Effector CD4-positive, alpha-beta T cell (primary cell): ENCODE results near the gene MBOAT7.
"Not testable (repeated sequence)": the region's sequence is repeated elsewhere in the genome, so short reads cannot be mapped to it uniquely, and the experiment has no call there.

Experiments
- DNase-seq: peaks from one replicate; pipeline ENCODE4 v3.0.0-alpha.2; 2020

MBOAT7 gene

DNA sequence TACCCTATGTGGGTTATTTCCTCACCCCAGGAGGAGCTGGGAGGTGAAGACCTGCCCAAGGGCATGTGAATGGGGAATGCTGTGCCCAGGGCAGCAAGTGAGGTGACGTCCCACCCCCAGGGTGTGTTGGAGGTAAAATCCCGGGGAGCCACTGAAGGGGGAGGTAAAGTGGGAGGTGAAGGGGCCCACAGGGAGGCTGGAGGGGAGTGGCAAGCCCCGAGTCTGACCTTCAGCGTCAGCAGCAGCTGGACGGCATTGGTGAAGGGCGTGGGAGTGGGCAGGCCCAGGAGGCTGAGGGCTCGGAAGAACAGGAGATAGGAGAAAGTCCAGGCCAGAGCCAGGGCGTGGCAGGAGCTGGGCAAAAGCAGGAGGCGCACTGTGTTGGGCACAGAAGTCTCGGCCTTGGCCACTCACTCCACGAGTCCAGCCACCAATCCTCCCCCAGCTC, 2.4 kb downstream of the MBOAT7 start:
- no peak for DNase-seq

DNA sequence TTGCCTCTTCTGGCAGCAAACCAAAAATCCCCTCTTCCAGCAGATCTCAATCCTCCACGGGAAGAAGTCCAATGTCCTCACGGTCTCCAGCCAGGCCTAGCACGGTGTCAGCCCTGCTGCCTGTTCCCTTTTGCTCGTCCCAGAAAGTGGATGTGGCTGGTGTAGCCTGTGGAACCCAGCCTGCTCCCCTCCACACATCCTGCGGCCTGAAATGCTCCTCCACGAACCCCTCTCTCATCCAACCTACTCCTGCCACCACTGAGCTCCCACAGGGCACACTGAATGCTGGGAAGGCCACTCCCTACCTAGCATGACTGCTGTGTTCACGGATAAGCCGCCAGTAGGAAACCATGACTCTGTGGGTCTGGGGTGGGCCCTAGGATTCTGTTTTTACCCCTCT, 3.0 kb downstream of the MBOAT7 start:
- DNase-seq: no peak

DNA sequence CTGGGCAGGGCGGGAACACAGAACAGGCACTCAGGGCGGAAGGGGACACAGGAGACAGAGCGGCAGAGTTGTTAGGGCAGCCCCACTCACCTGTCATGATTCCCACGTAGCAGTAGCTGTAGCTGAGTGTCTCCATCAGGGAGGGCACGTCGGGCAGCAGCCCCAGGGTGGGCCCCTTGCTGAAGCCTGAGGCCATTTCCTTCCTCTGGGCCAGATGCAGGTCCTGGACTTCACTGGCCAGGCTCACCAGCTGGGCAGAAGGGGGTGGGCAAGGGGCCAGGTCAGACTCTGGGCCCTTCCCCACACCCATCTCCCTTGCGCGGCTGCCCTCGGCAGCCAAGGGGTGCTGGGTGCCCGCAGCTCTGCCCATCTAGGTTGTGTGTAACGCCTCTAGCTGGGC, 5.9 kb downstream of the MBOAT7 start:
- no peak for DNase-seq

DNA sequence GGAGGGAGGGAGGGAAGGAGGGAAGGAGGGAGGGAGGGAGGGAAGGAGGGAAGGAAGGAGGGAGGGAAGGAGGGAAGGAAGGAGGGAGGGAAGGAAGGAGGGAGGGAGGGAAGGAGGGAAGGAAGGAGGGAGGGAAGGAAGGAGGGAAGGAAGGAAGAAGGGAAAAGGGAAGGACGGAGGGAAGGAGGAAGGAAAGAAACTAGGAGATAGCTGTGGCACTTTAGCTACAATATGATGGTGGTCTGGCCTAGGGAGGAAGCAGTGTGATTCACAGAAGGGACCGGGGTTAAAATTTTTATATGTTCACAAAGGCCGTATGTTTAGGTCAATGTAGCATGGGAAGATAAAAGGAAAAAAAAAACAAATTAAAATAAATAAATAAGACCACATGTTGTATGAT, 7.5 kb downstream of the MBOAT7 start:
- DNase-seq: not testable (repeated sequence)

DNA sequence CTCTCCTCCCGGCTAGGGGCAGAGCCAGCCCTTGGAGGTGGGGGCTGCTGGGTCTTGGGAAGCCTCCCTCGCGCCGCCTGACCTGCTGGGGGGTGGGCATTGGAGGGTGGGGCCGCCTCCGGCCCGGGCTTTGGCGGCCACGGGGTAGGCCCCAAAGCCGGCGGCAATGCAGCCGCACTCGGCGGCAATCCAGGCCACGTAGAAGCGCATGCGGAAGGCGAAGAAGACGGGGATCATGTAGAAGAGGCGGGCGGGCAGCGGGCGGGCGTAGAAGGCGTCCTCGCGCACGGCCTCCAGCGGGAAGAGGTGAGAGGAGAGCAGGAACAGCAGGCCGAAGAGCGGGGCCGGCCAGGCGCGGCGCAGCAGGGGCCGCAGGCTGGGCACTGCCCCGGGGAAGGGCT, 8.7 kb downstream of the MBOAT7 start:
- no peak for DNase-seq

DNA sequence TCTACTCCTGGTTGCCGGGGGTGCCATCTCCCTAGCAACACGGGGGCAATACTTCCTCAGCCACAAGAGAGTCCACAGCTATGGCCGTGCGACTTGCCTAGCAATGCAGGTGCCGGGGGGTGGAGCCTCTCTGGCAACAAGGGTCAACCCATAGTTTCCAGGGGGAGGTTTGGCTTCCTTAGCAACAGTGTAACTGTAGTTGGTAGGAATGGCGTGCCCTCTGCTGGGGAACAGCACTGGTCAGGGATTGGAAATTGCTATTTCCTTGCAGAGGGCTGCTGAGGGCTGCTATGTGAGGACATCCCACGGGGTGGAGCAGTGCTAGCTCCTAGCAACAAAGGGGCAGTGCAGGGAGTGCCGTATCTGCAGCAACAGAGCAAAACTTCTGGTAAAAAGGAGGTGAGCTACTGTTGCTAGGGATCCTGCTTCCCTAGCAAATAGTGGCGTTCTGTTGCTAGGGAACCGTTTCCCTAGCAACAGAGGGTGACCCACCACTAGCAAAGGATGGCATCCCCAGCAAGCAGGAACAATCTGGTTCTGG, 9.4 kb downstream of the MBOAT7 start:
- no peak for DNase-seq

DNA sequence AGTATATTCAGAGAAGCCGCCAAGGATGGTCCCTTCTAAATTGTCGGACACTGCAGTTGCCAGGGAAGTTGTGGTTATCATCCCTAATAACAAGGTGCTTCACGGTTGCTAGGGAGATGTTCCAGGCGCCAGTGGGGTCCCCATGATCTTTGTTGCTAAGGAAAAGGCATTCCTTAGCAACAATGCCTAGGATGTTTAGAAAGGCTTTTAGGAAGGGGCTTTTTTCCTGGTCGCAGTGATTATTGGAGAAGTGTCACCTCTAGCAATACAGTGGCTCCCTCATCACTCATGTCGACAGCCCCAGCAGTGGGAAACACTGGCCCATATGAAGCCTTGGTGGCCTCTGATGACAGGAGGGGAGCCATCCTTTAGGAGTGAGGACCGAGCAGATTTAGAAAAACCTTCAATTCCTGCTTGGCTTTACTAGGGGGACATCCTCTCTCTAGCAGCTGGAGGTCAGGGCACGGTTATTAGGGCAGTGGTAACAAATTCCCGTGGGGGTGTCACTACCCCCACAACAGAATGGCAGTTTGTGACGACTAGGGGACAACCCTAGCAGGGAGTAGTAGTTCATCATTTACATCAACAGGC, 10.0 kb downstream of the MBOAT7 start:
- DNase-seq: no peak

DNA sequence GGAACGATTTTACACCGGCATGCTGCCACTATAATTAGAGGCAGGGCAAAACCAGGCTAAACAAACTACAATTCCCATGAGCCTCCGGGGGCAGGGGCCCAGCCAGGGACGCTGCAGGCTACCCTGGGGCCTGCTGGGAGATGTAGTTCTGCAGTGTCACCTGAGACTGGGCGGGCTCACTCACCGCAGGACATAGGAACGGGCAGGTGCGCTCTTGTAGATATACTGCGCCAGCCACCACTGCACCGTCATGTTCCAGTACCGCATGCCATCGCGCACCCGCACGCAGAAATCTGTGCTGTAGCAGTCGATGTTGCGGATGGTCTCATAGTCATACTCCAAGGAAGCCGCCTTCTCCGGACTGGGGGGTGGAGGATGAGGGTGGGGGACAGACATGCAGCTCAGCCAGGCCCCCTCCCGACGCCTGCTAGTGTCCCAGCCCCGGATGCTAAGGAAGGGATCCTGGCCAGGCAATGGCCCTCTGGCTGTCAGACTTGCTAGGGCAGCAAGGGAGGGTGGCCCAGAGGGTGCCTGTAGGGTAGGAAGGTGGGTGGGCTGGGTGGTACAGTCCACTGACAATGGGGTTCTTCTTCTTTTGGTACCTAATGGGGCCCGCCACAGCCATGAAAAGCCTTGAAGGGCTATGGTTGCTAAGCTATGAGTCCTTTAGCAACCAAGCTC, 10.7 kb downstream of the MBOAT7 start:
- DNase-seq: no peak

DNA sequence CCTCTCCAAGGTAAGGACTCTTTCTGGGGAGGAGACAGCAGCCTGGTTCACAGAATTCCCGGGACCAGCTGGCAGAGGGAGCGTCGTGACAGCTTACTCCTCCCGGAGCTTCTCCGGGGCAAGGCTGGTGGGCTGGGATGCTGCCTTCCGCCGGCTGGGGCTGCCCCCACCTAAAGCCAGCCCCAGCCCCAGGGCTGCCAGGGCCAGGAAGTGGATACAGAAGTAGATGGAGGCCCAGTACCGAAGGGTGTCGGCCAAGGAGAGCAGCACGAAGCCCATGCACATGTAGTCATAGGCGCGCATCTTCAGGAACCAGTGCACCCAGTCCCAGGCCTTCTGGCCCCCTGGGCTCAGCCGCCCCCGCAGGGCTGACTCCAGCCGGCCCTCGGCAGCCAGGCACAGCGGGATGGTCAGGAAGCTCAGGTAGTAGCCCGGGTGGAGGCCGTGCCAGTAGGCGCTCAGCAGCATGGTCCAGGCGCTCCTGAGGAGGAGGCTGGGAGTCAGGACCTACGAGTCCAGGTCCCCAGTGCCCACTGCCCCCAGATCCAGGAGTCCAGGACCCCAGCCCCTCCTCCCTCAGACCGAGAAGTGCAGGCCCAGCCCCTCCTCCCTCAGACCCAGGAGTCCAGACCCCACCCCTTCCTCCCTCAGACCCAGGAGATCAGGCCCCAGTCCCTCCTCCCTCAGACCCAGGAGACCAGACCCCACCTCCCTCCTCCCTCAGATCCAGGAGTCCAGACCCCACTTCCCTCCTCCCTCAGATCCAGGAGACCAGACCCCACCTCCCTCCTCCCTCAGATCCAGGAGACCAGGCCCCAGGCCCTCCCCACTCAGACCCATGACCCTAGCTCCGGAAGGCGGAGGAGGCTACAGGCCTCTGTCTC, 15.2 kb downstream of the MBOAT7 start:
- no peak for DNase-seq

DNA sequence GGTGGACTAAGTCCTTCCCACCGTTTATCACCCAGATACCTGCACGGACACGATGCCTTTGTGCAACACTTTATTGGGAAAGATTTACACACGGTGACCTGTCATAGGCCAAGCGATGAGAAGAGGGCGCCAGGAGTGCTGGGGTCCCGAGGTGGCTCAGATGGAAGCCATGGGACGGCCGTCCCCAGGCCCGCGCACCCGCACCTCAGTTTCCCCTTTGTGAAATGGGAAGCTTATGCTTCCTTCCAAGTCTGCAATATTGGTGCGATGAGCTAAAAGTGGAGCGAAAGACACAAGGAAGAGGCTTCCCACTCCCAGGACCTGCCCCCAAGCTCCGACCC, 16.1 kb downstream of the MBOAT7 start:
- no peak for DNase-seq

DNA sequence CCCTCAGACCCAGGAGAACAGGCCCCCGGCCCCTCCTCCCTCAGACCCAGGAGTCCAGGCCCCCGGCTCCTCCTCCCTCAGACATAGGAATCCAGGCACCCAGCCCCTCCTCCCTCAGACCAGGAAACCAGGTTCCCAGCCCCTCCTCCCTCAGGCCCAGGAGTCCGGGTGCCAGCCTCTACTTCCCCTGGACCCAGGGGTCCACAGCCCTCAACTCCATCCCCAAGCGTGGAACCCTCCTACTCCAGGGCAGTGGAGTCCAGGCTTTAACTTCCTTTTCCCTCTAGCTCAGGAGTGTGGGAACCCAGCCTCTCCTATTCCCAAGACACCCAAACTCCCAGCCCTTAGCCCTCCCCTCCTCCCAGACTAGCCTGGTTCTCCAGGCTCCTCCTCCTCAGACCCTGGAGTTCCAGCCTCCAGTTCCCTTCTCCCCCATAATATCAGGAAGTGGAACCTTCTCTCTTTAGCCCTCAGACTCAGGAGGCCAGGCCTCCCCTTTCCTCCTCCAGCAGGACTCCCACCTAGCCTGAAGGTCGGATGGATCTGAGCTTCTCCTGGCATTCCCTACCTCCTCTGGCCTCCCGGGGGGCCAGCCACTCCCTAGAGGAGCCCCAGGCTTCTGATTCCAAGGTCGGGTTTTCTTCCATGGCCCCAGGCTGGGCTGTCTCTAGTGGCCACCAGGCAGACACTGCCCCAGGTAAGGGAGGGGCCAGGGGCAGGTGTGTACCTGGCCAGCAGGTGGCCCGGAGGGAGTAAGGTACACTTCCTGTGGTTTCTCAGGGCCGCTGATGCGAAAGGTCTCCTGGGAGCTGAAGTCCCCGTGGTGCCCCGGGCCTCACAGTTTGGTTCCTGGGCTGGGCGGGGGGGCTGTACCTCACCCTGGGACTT, 16.7 kb downstream of the MBOAT7 start, which contains the start of gene TMC4:
TMC4 (minus strand) TSS at position 690 of the 888 bp plus-strand sequence; CDS start at position 647, 43 bp downstream.
- DNase-seq: no peak

DNA sequence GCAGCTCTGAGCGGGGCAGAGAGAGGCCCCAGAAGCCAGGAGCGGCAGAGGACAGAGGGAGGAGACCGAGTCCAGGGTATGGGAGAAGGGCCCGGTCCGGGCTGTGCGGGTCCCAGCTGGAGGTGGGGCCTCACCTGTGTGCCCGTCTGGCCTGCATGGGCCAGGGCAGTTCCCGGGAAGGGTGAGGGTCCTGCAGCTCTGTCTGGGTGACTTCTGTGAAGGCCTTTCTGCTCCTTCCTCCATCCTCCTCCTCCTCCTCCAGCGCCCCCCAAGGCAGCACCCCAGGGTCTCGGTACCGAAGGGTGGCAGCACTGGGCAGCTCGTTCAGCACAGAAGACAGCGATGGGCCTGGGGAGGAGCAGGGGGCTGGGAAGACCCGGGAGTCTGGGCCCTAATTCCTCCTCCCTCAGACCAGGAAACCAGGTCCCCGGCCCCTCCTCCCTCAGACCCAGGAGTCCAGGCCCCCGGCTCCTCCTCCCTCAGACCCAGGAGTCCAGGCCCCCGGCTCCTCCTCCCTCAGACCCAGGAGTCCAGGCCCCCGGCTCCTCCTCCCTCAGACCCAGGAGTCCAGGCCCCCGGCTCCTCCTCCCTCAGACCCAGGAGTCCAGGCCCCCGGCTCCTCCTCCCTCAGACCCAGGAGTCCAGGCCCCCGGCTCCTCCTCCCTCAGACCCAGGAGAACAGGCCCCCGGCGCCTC, 17.5 kb downstream of the MBOAT7 start:
- not testable (repeated sequence) for DNase-seq

DNA sequence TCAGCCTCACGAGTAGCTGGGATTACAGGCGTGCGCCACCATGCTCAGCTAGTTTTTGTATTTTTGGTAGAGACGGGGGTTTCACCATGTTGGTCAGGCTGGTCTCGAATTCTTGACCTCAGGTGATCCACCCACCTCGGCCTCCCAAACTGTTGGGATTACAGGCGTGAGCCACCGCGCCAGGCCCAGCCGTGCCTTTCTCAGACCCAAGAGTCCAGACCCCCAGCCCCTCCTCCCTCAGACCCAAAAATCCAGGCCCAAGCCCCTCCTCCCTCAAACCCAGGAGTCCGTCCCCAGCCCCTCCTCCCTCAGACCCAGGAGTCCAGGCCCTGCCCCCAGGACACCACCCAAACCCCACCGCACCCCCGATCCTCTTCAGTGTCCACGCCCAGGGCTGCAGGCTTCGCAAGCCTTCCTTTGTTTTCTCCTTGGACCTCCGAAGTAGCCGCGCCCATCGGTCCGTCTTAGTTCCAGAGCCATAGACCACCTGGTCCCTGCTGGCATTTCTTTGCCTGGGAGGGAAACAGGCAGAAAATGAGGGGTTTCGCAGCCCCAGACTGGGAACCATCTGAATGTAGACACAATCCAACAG, 20.1 kb downstream of the MBOAT7 start:
- no peak for DNase-seq

DNA sequence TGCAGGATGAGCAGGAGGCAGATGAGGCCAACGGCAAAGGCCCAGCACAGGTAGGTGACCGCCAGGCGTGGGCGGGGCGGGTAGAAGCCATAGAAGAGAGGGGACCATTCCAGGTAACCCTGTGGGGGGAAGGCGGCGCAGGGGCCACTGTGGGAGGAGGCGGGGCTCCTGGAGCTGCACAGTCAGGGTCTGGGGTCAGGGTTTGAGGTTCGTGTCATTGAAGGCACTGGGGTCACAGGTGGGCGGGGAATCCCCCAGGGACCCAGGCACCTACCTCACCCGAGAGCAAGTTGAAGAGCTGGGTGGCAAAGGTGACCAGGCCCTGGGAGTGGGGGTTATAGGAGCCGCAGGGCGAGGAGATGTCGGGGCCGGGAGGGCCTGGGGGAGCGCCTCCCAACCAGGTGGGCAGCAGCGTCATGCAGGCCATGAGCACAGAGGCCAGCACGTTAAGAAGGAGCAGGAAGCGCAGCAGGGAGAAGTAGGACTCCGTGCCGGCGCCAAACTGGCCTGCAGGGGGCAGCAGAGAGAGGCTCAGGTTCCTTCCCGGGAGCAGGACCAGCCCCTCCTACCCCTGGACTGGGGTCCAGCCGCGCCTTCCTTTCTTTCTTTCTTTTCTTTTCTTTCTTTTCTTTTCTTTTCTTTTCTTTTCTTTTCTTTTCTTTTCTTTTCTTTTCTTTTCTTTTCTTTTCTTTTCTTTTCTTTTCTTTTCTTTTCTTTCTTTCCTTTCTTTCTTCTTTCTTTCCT, 21.0 kb downstream of the MBOAT7 start:
- peak; percentile 88 for DNase-seq

DNA sequence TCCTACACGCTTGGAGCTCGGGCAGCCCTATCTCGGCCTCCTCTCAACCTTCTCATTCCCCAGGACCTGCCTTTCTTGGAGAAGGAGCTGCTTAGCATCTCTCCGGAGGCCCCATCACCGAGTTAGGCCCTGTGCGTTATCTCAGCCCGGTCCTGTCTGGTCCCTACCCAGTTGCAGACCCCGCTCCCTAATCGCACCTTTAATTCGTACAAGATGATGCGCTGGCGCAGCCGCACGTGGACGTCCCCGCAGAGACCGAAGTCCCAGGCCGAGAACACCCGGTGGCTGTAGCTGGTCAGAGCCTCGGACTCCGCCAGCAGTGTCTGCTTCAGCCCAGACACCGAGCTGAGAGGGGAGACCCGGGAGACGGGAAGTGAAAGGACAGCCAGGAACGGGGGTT, 24.2 kb downstream of the MBOAT7 start:
- no peak for DNase-seq

DNA sequence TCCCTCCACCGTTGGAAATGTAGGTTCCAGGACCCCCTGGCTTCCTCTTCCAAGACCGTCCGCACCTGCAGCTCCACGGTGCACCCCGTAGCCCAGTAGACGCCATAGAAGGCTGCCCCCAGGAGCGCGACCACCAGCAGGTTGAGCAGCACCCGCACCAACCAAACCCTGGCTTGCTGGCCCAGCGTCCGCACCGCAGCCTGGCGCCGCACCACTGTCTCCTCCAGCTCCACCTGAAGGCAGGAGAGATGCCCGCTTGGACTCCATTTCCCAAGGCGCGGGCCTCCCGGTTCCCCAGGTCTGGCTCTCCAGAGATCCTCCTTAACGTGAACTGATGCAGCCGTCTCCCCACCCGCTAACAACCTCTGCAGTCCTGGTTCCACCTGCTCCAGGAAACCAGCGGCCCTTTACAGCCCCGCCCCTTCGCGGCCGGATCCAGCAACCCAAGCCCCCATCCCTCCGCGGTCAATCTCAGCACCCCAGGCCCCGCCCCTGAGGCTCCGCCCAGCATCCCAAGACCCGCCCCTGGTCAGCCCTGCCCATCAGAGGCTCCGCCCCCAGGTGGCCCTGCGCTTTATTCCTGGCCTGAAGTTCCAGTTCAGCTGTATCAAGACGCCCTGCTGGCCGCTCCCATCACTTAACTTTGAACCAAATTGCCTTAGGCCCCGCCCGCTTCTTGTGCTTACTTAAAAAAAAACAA, 24.9 kb downstream of the MBOAT7 start:
- DNase-seq: peak; percentile 46

DNA sequence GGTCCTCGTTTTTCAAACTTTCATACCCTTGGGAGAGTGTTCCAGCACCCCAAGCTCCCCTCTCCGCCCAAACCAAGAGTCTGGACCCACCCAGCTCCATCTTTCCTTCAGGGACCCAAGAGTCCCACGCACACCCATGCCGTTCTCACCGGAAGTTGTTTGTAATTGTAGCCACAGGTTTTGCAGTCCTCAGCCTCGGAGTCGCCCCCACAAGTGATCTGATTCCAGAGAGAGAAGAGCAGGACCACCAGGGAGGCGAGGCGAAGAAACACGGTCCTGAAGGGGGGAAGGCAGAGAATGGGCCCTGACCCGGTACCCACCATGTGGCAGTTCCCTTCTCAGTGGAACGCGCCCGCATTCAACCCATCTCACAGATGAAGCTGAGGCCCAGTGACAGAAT, 26.5 kb downstream of the MBOAT7 start:
- no peak for DNase-seq

DNA sequence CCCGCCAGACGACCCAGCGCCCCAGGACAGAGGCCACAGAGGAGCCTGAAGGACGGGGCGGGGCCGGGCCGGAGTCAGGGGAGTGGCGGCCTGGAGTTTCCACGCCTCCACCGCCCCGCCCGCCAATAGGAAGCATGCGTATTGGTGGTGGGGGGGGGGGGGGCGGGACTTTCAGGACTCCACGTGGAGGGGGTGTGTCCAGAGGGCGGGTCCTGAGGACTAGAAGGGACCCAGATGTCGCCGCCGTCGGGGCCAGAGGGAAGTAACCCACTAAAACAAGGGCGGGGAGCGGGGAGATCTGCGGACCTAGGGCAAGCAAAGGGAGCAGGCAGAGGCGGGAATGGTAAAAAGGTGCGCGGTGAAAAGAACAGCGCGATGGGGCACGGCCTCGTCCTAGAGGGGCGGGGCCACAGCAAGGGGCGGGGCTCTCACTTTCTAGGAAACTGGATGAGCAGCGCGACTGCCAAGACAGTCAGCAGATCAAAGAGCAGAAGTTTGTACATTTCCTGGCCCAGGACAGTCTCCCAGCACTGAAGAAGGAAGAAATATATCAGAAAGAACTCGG, 27.1 kb downstream of the MBOAT7 start:
- peak; percentile 70 for DNase-seq

DNA sequence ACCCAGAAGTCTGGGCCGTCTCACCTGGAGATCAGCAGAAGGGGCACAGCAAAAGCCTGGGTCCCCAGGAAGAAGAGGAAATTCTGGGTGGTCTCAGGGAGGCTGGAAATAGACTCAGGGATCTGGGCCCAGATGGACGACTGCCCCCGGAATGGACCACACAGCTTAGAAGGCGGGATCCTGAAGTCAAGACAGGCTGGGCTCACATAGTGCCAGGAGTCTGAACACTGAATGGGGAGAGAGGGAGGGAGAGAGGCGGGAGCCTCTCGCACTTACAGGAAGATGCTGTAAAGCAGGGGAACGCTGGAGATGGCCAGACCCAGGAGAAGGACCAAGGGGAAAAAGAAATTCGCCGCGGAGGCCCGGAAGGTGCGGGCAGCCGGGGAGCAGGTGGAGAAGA, 28.5 kb downstream of the MBOAT7 start:
- no peak for DNase-seq
